DMS 273 treated with DMSO at 0.1 percent for 48 hours (cell line): ENCODE data around the gene SCYGR6.
"Not testable (repeated sequence)": the region's sequence is repeated elsewhere in the genome, so short reads cannot be mapped to it uniquely, and the experiment has no call there.

Experiments
- DNase-seq: peaks from one replicate; lab custom pipeline; 2025; lab: John Stamatoyannopoulos, UW

SCYGR6 gene

DNA sequence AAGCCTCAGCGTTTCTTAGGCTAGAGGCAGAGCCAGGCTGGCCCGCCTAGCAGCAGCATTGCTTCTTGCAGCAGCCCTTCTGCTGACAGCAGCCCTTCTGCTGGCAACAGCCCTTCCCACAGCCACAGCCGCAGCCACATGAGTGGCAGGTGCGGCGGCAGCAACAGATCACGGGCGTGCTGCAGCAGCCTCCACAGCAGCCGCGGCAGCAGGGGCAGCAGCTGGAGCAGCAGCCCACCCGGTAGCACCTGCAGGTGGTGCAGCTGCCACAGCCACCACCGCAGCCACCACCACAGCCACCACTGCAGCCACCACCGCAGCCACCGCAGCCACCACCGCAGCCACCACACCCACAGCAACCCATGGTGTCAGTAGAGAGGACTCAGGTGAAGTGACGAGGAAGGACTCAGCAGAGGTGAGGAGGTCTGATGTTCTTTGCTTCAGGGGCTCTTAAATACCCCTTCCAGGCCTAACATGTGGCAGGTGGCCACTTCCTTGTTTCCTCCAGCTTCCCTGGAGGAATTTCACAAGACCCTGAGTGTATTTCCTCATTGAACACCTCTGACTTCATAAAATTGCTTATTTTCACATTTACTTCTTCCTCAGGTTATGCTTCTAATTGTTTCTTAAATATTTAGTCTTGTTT is at the start of gene SCYGR6:
SCYGR6 (minus strand) TSS at position 364 of the 646 bp plus-strand sequence; CDS start at position 364, 0 bp downstream.
- DNase-seq = no peak

DNA sequence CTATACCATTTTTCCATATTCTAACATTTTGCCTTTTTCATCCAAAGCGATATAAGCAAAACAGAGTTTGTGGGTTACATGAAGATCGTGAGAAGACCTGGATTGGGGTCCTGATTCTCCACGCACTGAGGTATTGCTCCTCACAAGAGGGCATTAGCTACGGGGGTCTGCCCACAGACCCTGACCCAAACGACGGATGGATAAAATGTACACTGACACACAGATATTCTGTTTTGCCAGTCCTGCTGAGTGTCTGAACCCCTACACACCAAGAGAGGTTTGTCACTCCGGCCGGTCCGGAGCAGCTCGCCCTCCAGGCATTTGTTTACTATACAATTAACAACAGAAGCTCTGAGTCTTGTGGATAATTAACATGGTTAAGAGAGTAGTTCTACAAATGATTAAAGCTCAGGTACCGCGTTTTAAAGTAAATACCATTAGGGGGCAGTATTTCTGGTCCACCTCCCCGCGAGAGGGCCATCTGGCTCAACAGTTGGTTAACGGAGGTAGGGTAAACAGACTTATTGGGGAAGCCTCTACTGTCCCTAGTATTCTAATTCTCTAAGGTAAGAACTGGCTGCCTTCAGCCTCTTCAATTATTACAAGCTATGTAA is 49.6 kb upstream of the SCYGR6 start:
- DNase-seq = no peak

GRCh38 chr2:227772932-227773331 is 48.4 kb upstream of the SCYGR6 start:
- DNase-seq = no peak

DNA sequence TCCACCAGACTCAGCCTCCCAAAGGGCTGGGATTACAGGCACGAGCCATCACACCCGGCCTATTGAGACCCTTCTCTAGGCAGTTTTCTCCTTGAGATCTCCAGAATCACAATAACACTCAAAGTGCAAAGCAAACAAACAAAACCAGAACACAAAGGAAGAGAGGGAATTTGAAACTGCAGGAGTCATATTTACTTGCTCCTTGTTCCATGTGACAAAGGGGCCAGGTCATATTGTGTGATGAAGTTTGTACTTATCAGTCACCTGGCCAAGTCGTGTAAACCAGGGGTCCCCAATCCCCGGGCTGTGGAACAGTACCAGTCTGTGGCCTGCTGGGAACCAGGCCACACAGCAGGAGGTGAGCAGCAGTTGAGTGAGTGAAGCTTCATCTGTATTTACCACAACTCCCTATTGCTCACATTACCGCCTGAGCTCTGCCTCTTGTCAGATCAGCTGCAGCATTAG is 47.7 kb upstream of the SCYGR6 start:
- no peak for DNase-seq

DNA sequence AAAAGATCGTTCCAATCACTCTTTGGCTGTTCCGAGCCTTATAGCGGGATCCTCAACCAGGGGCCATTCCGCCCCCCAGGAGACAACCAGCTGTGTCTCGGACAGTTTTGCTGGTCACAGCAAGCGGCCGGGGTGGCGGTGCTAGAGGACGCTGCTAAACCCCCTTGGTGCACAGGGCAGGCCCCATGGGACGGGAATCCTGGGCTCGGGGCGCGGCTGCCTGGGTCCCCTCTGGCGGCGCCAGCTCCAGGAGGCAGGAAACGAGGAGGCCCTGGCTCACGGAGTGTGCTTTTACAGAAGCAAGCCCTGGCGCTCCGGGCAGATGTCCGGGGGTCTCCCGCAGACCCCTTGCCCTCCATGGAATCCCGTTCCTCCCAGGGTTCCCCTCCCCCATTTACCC is 43.3 kb upstream of the SCYGR6 start:
- DNase-seq = no peak

DNA sequence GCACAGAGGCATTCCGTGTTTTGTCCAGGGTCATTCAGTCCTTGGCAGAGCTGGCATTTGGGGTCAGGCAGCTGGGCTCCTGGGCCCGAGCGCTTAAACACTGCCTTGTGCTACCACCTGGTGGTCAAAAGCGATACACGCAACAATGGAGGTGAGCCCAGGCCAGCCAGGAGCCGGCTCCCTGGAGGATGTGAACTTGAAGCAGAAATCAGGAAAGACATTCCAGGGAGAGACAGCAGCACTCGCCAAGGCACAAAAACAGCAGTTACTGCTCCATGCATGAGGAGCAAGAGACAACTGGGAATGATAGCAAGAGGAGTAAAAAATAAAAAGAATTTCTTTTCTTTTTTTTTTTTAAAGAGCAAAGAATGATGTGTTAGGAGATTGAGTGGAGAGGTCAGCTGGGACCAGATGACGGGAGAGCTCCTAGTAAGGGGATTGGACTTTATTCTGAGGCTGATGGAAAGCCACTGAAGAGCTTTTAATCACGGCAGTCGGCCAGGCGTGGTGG is 41.9 kb upstream of the SCYGR6 start:
- DNase-seq = peak; percentile 9

- no peak for DNase-seq
These were observed 41.3 kb upstream of the SCYGR6 start for GRCh38 chr2:227765788-227766372.

GRCh38 chr2:227761740-227762476 is 37.4 kb upstream of the SCYGR6 start:
- DNase-seq = no peak

GRCh38 chr2:227759411-227760118 is 35.0 kb upstream of the SCYGR6 start:
- no peak for DNase-seq

- not testable (repeated sequence) for DNase-seq
These were observed 31.7 kb upstream of the SCYGR6 start for GRCh38 chr2:227756261-227756660.

DNA sequence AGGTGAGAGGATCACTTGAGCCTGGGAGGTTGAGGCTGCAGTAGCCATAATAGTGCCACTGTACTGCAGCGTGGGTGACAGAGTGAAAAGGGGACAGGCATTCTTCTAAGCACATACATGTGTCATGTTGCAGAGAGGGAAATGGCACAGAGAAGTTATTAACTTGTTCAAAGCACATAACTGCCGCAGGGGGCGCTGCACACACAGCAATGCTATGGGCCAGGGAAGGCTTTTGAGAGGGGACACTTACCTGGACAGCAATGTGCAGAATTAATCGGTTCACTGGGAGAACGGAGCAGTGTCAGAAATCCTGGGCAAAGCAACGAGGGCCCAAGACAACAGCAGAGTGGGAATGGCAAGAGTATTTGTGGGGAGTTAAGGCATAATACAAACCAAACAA is 23.5 kb upstream of the SCYGR6 start:
- DNase-seq = no peak

DNA sequence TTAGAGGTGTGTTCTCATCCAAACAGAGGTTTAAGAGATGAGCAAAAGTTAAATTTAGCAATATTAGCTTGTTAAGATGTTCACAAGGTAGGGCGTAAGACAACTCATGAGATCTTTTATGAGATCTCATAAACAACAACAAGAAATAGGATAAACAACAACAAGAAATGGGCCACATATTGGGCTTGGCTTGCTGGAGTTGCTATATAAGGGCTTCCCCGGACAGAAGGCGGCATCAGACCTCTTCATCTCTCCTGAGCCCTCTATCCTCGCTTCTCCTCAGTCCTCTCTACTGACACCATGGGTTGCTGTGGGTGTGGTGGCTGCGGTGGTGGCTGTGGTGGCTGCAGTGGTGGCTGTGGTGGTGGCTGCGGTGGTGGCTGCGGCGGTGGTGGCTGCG is 21.0 kb upstream of the SCYGR6 start, which contains the start of gene SCYGR8:
SCYGR8 (plus strand) TSS at position 301 of the 400 bp plus-strand sequence; CDS start at position 301, 0 bp downstream.
- DNase-seq = no peak

DNA sequence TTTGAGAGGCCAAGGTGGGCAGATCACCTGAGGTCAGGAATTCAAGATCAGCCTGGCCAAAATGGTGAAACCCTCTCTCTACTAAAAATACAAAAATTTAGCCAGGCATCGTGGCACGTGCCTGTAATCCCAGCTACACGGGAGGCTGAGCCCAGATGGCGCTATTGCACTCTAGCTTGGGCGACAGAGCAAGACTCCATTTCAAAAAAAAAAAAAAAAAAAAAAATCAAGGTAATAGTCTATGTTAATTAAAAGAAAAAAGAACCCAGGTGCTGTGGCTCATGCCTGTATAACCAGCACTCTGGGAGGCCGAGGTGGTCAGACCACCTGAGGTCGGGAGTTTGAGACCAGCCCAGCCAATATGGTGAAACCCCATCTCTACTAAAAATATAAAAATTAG is 16.1 kb upstream of the SCYGR6 start:
- DNase-seq = not testable (repeated sequence)

GRCh38 chr2:227739351-227739750 is 14.8 kb upstream of the SCYGR6 start:
- no peak for DNase-seq

DNA sequence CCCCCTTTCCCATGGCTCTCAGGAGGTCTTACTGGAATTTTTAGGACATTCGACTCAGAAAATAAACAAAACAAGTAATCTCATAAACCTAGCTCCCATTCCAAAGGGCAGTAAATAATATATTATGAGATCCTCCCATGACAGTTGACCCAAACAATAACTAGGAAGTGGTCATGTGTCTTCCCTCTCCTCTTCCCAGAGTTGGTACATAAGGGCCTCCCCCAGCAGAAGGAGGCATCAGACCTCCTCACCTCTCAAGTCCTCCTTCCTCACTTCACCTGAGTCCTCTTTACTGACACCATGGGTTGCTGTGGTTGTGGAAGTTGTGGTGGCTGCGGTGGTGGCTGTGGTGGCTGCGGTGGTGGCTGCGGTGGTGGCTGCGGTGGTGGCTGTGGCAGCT is 3.5 kb upstream of the SCYGR6 start, which contains the start of gene SCYGR7:
SCYGR7 (plus strand) TSS at position 301 of the 400 bp plus-strand sequence; CDS start at position 301, 0 bp downstream.
- no peak for DNase-seq

- DNase-seq = not testable (repeated sequence)
These were observed 1.7 kb downstream of the SCYGR6 start for GRCh38 chr2:227722821-227723220.

- no peak for DNase-seq
These were observed 3.9 kb downstream of the SCYGR6 start for GRCh38 chr2:227720680-227721079.

GRCh38 chr2:227719641-227720040 is 4.9 kb downstream of the SCYGR6 start:
- no peak for DNase-seq

DNA sequence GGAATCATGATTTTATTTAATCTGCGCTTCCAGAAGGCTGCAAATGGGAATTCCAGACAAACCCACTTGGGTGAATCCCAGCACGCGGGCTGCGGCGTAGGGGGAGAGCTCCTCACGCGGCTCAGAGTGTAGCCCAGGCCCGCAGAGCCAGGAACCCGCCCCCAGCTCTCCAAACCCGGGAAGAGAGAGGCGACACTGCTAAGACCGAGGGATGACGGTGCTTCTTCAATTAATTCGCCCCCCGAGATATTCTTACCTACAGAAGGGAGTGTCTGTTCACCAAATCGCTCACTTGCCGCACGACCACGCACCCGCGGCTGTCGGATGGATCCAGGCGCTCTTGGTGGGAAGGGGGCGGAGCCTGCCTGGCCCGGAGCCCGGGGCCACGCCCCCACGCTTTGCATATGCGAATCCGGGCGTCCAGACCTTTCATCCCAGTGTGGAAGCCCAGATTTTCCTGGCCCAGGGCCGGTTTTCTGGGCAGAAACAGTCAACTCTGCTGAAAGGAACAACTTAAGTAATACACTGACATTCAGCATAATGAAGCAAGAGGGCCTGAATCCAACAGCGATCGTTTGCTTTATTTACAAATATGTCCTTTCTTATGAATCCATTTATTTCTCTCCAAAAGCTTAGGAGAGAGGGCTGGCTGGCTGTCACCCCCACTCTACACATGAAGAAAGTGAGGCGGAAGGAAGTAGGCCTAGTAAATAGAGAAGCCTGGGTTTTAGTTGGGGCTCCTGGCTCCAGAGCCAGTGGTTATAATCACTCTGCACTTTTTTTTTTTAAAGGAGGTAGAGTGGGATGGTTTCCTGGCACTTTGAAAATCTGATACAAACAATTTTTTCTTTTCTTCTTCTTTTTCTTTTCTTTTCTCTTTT is 6.6 kb downstream of the SCYGR6 start, which contains the start of gene SLC19A3:
SLC19A3 (minus strand) TSS at position 342 of the 881 bp plus-strand sequence. CDS start 15,710 bp downstream, outside the sequence.
- peak; percentile 59 for DNase-seq

- no peak for DNase-seq
These were observed 8.1 kb downstream of the SCYGR6 start for GRCh38 chr2:227716501-227716900.
